K562 (cell line): Measurements from ENCODE around the gene MADCAM1. TPM values are rescaled to one million over a fixed set of nuclear protein-coding genes. Genes with fewer than 3 reads are reported as not detected.

Experiments used
- ARID3A ChIP-seq: IDR thresholded peaks from 2 replicates; pipeline ENCODE4 v1.6.1; 2012; ENCODE audit warnings: low read depth, low read length, improper control_type of control experiment, borderline replicate concordance
- ARID4B ChIP-seq: sonication (generic); formaldehyde crosslinking; IDR thresholded peaks from 2 replicates; pipeline ENCODE4 v1.8.0; 2022; ENCODE audit warnings: mild to moderate bottlenecking, missing genetic modification reagents
- ATF7 ChIP-seq: fragments of 450-650 bp; IDR thresholded peaks from 2 replicates; pipeline ENCODE4 v1.7.1; 2014; ENCODE audit warnings: mild to moderate bottlenecking, moderate library complexity
- DACH1 ChIP-seq: fragments of 450-650 bp; IDR thresholded peaks from 2 replicates; pipeline ENCODE4 v1.6.1; 2018; ENCODE audit not compliant: partially characterized antibody
- GABPB1 ChIP-seq: sonication (generic); formaldehyde crosslinking; IDR thresholded peaks from 2 replicates; pipeline ENCODE4 v1.8.0; 2022; ENCODE audit warnings: mild to moderate bottlenecking, missing genetic modification reagents
- GATAD2A ChIP-seq: fragments of 450-650 bp; IDR thresholded peaks from 2 replicates; pipeline ENCODE4 v1.6.1; 2017
- GTF2A2 ChIP-seq: IDR thresholded peaks from 2 replicates; pipeline ENCODE4 v1.6.1; 2016; ENCODE audit warnings: mild to moderate bottlenecking, missing genetic modification characterization, missing compliant biosample characterization
- ID3 ChIP-seq, 2 experiments: fragments of 250-450 bp in 1 of 2; fragments of 450-650 bp in 1 of 2; sonication (Bioruptor Pico) in 1 of 2; IDR thresholded peaks; 2 replicates each; pipeline versions ENCODE4 v1.6.1 to v1.8.0; 2016 to 2021; ENCODE audit warnings: mild to moderate bottlenecking in 2 of 2, moderate library complexity in 2 of 2, missing compliant biosample characterization in 1 of 2, missing genetic modification characterization in 1 of 2
- MYC ChIP-seq, 2 experiments: fragments of 250-450 bp in 1 of 2; sonication (Bioruptor Pico) in 1 of 2; IDR thresholded peaks; 2 replicates each; pipeline versions ENCODE4 v1.5.1 to v1.6.1; 2012 to 2021; ENCODE audit warnings: low read depth in 2 of 2, borderline replicate concordance in 1 of 2, improper control_type of control experiment in 1 of 2, low read length in 1 of 2, mild to moderate bottlenecking in 1 of 2, moderate library complexity in 1 of 2
- NFE2 ChIP-seq: IDR thresholded peaks from 2 replicates; pipeline ENCODE4 v1.6.1; 2014; ENCODE audit warnings: antibody characterized with exemption, low read depth
- SAFB ChIP-seq: fragments of 200-400 bp; formaldehyde crosslinking; IDR thresholded peaks from 2 replicates; pipeline ENCODE4 v1.6.1; 2017; ENCODE audit warnings: low read depth, low read length, borderline replicate concordance
- SMC3 ChIP-seq: conservative IDR thresholded peaks from 2 replicates; pipeline ENCODE4 v1.6.1; 2011; ENCODE audit warnings: low read depth, low read length, improper control_type of control experiment; ENCODE audit not compliant: insufficient read depth
- SOX6 ChIP-seq: fragments of 450-650 bp; IDR thresholded peaks from 2 replicates; pipeline ENCODE4 v1.6.1; 2014; ENCODE audit warnings: mild to moderate bottlenecking
- SP1 ChIP-seq: sonication (generic); formaldehyde crosslinking; IDR thresholded peaks from 2 replicates; pipeline ENCODE4 v1.8.1; 2022; ENCODE audit warnings: mild to moderate bottlenecking, missing genetic modification reagents
- SRF ChIP-seq, 2 experiments: fragments of 250-450, 450-650 bp in 1 of 2; sonication (Bioruptor Pico) in 1 of 2; sonication (generic) in 1 of 2; formaldehyde crosslinking; IDR thresholded peaks; 2 replicates each; pipeline versions ENCODE4 v1.5.0 to v1.5.1; 2020 to 2022; ENCODE audit warnings: mild to moderate bottlenecking in 1 of 2, missing genetic modification reagents in 1 of 2
- TRIM24 ChIP-seq, 2 experiments: fragments of 450-650 bp; IDR thresholded peaks; 2 replicates each; pipeline ENCODE4 v1.6.1; 2016
- ZKSCAN3 ChIP-seq: fragments of 250-450 bp; sonication (Bioruptor Pico); IDR thresholded peaks from 2 replicates; pipeline ENCODE4 v1.4.0; 2020
- ZNF143 ChIP-seq: sonication (generic); formaldehyde crosslinking; IDR thresholded peaks from 2 replicates; pipeline ENCODE4 v1.9.0; 2022; ENCODE audit warnings: mild to moderate bottlenecking, missing genetic modification reagents
- ZNF512 ChIP-seq: IDR thresholded peaks from 2 replicates; pipeline ENCODE4 v1.6.1; 2016; ENCODE audit warnings: missing genetic modification characterization, missing compliant biosample characterization
- polyA plus RNA-seq, 8 experiments: library from polyadenylated mRNA; depleted of rRNA in 4 of 8; stranded (reverse) in 5 of 8; unstranded in 3 of 8; fragments of >200 nt; fragmentation: Nextera tagmentation in 2 of 8; fragmentation: Illumina TruSeq in 1 of 8; extraction: Ambion mirVana in 2 of 8; extraction: Trizol in 1 of 8; gene quantifications; 2 replicates each; pipeline versions ENCODE4 v1.2.1 to v1.2.3, GENCODE V29; 2011 to 2014; ENCODE audit warnings: inconsistent platforms in 1 of 8, missing spikeins in 1 of 8
- total RNA-seq, 7 experiments: library from RNA; depleted of rRNA in 6 of 7; stranded (reverse); fragments of >200 nt in 6 of 7; fragmentation: Illumina TruSeq in 2 of 7; extraction: Trizol in 2 of 7; gene quantifications; 2 replicates each; pipeline versions ENCODE4 v1.2.1 to v1.2.3, GENCODE V29; 2011 to 2021; ENCODE audit warnings: low replicate concordance in 1 of 7

The MADCAM1 gene
- total and polyA plus RNA-seq, 9 of the 15 experiments (the other 6 are each of a cell fraction or from before 2014, with no cell fraction given), result 0.09 to 0.36 (median 0.09) TPM; not detected in 6

GRCh38 chr19:480016-480855 lies 16.1 kb upstream of the MADCAM1 start (continued):
- peak; percentile 76; the same call in 1 of the 2 replicates for TF ChIP-seq SP1
- TF ChIP-seq SOX6, result no peak
- 0 out of 2 replicates have a peak, but pooled peaks have one; percentile 18 for TF ChIP-seq MYC (IDR thresholded peaks at IDR 0.05; ENCODE audit: low read depth, low read length)
- TF ChIP-seq MYC (CRISPR knock-in tag; IDR thresholded peaks at IDR 0.05; ENCODE audit: borderline replicate concordance, low read depth), result no peak
- 0 out of 2 replicates have a peak, but pooled peaks have one; percentile 40 for TF ChIP-seq ZNF143
- no peak for TF ChIP-seq NFE2
- no peak for TF ChIP-seq ARID4B (CRISPR knock-in tag)
- 0 out of 2 replicates have a peak, but pooled peaks have one; percentile 24 for TF ChIP-seq SMC3
- TF ChIP-seq GATAD2A, result 0 out of 2 replicates have a peak, but pooled peaks have one; percentile 30
- peak; percentile 81; the same call in 1 of the 2 replicates for TF ChIP-seq SAFB
- peak; percentile 39; the same call in 1 of the 2 replicates for TF ChIP-seq ATF7
- no peak for TF ChIP-seq GTF2A2 (tag)
- TF ChIP-seq ZNF512, result peak; percentile 85
- no peak for TF ChIP-seq DACH1
- TF ChIP-seq ARID3A, result no peak
- no peak for TF ChIP-seq GABPB1 (CRISPR knock-in tag)
- peak; percentile 56 to 97 for TF ChIP-seq TRIM24 (IDR thresholded peaks at IDR 0.05)
- no peak for TF ChIP-seq ZKSCAN3 (CRISPR knock-in tag)
- no peak for TF ChIP-seq ID3 (CRISPR knock-in tag; IDR thresholded peaks at IDR 0.05)
- peak; percentile 37; the same call in 1 of the 2 replicates for TF ChIP-seq ID3 (tag; IDR thresholded peaks at IDR 0.05)
- TF ChIP-seq SRF (CRISPR knock-in tag; IDR thresholded peaks at IDR 0.05), result no peak
